ENCODE measurements around the gene GRHL3. TPM values are rescaled to one million over a fixed set of nuclear protein-coding genes. Genes with fewer than 3 reads are reported as not detected.
A peak's percentile ranks its signal among the peaks of the same experiment; 100 is the strongest.

GRHL3 gene
- total RNA-seq, 1 donor from 2014 or later, result not detected

- H3K4me1 Mint-ChIP-seq (ENCODE audit: low read depth), result peaks cover 23% of the 10 kb centered on the region
- intact Hi-C loops (cut with micrococcal nuclease), result no loop called here
Observed at GRCh38 chr1:24315391-24315790, 3.8 kb upstream of the GRHL3 start.

GRCh38 chr1:24316645-24317044, 2.5 kb upstream of the GRHL3 start:
- Mint-ChIP-seq H3K9me3 (no peaks in the 10 kb centered on the region), H3K27ac (no peak overlapping the region), H3K4me1 (ENCODE audit: low read depth) (peaks cover 35% of the 10 kb centered on the region), H3K4me3 (no peak overlapping the region), H3K27me3 (ENCODE audit: insufficient read depth) (peaks cover 79% of the 10 kb centered on the region), H3K36me3 (ENCODE audit: low read depth) (no peaks in the 10 kb centered on the region)
- no peak for DNase-seq (ENCODE audit: low spot score)
- intact Hi-C loops (cut with micrococcal nuclease), result no loop called here

More at GRCh38 chr1:24315391-24315790, 3.8 kb upstream of the GRHL3 start:
- DNase-seq (ENCODE audit: low spot score), result no peak
- peaks cover 72% of the 10 kb centered on the region for H3K27me3 Mint-ChIP-seq (ENCODE audit: insufficient read depth)
- H3K9me3 Mint-ChIP-seq, result no peaks in the 10 kb centered on the region
- H3K4me3 Mint-ChIP-seq, result no peak overlapping the region
- no peaks in the 10 kb centered on the region for H3K36me3 Mint-ChIP-seq (ENCODE audit: low read depth)
- no peak overlapping the region for H3K27ac Mint-ChIP-seq

- DNase-seq (ENCODE audit: low spot score), result no peak
- peaks cover 77% of the 10 kb centered on the region for H3K27me3 Mint-ChIP-seq (ENCODE audit: insufficient read depth)
- H3K27ac Mint-ChIP-seq, result no peak overlapping the region
- peaks cover 38% of the 10 kb centered on the region for H3K4me1 Mint-ChIP-seq (ENCODE audit: low read depth)
- no peak overlapping the region for H3K4me3 Mint-ChIP-seq
- H3K36me3 Mint-ChIP-seq (ENCODE audit: low read depth), result no peaks in the 10 kb centered on the region
- intact Hi-C loops (cut with micrococcal nuclease), result no loop called here
- no peaks in the 10 kb centered on the region for H3K9me3 Mint-ChIP-seq
Observed at GRCh38 chr1:24317081-24317480, 2.1 kb upstream of the GRHL3 start.

GRCh38 chr1:24317956-24318614, 1.1 kb upstream of the GRHL3 start:
- no peaks in the 10 kb centered on the region for H3K36me3 Mint-ChIP-seq (ENCODE audit: low read depth)
- intact Hi-C loops (cut with micrococcal nuclease), result no loop called here

GRCh38 chr1:24318615-24319311, 394 bp upstream of the GRHL3 start:
- intact Hi-C loops (cut with micrococcal nuclease), result no loop called here
- no peak overlapping the region for H3K27ac Mint-ChIP-seq
- H3K9me3 Mint-ChIP-seq, result no peaks in the 10 kb centered on the region
- no peaks in the 10 kb centered on the region for H3K36me3 Mint-ChIP-seq (ENCODE audit: low read depth)
- H3K27me3 Mint-ChIP-seq (ENCODE audit: insufficient read depth), result peaks cover 86% of the 10 kb centered on the region
- H3K4me3 Mint-ChIP-seq, result peak overlapping the region; percentile 2
- peaks cover 48% of the 10 kb centered on the region for H3K4me1 Mint-ChIP-seq (ENCODE audit: low read depth)
- DNase-seq (ENCODE audit: low spot score), result no peak

More at GRCh38 chr1:24317956-24318614, 1.1 kb upstream of the GRHL3 start:
- DNase-seq (ENCODE audit: low spot score), result no peak
- peak overlapping the region; percentile 2 for H3K4me3 Mint-ChIP-seq
- H3K9me3 Mint-ChIP-seq, result no peaks in the 10 kb centered on the region
- no peak overlapping the region for H3K27ac Mint-ChIP-seq
- peaks cover 47% of the 10 kb centered on the region for H3K4me1 Mint-ChIP-seq (ENCODE audit: low read depth)
- peaks cover 83% of the 10 kb centered on the region for H3K27me3 Mint-ChIP-seq (ENCODE audit: insufficient read depth)

GRCh38 chr1:24319962-24320361, 805 bp downstream of the GRHL3 start:
- intact Hi-C loops (cut with micrococcal nuclease), result loop anchor here (2.0 to 5.0 kb wide), 2 partner anchors 117 to 1587 kb away; partner anchors contain the start of gene STMN1
- H3K4me3 Mint-ChIP-seq, result no peak overlapping the region
- no peaks in the 10 kb centered on the region for H3K36me3 Mint-ChIP-seq (ENCODE audit: low read depth)
- H3K27me3 Mint-ChIP-seq (ENCODE audit: insufficient read depth), result peaks cover 93% of the 10 kb centered on the region
- no peak overlapping the region for H3K27ac Mint-ChIP-seq
- no peak for DNase-seq (ENCODE audit: low spot score)
- H3K4me1 Mint-ChIP-seq (ENCODE audit: low read depth), result peaks cover 48% of the 10 kb centered on the region
- no peaks in the 10 kb centered on the region for H3K9me3 Mint-ChIP-seq

- Mint-ChIP-seq H3K4me1 (ENCODE audit: low read depth) (peaks cover 48% of the 10 kb centered on the region), H3K9me3 (no peaks in the 10 kb centered on the region), H3K27ac (peak overlapping the region; percentile 44), H3K36me3 (ENCODE audit: low read depth) (no peaks in the 10 kb centered on the region), H3K4me3 (peak overlapping the region; percentile 42), H3K27me3 (ENCODE audit: insufficient read depth) (peaks cover 94% of the 10 kb centered on the region)
- intact Hi-C loops (cut with micrococcal nuclease), result loop anchor here (1.0 to 5.0 kb wide), 3 partner anchors 71 to 1586 kb away; partner anchors contain the start of gene STMN1
- no peak for DNase-seq (ENCODE audit: low spot score)
Observed at GRCh38 chr1:24321126-24321525, 2.0 kb downstream of the GRHL3 start.

GRCh38 chr1:24321697-24322469, 2.7 kb downstream of the GRHL3 start:
- H3K4me1 Mint-ChIP-seq (ENCODE audit: low read depth), result peaks cover 48% of the 10 kb centered on the region
- DNase-seq (ENCODE audit: low spot score), result peak; percentile 71
- H3K4me3 Mint-ChIP-seq, result peak overlapping the region; percentile 65
- intact Hi-C loops (cut with micrococcal nuclease), result loop anchor here (1.0 to 5.0 kb wide), 6 partner anchors 28 to 1585 kb away; partner anchors contain the start of gene STMN1
- H3K36me3 Mint-ChIP-seq (ENCODE audit: low read depth), result no peaks in the 10 kb centered on the region
- peaks cover 94% of the 10 kb centered on the region for H3K27me3 Mint-ChIP-seq (ENCODE audit: insufficient read depth)
- H3K27ac Mint-ChIP-seq, result peak overlapping the region; percentile 71
- H3K9me3 Mint-ChIP-seq, result no peaks in the 10 kb centered on the region

- Mint-ChIP-seq H3K36me3 (ENCODE audit: low read depth) (no peaks in the 10 kb centered on the region), H3K27ac (peak overlapping the region; percentile 71), H3K4me3 (peak overlapping the region; percentile 65), H3K27me3 (ENCODE audit: insufficient read depth) (peaks cover 94% of the 10 kb centered on the region), H3K9me3 (no peaks in the 10 kb centered on the region), H3K4me1 (ENCODE audit: low read depth) (peaks cover 48% of the 10 kb centered on the region)
- DNase-seq (ENCODE audit: low spot score), result no peak
- intact Hi-C loops (cut with micrococcal nuclease), result loop anchor here (1.0 to 5.0 kb wide), 4 partner anchors 28 to 1585 kb away; partner anchors contain the start of gene STMN1
Observed at GRCh38 chr1:24322470-24323177, 3.5 kb downstream of the GRHL3 start.

- Mint-ChIP-seq H3K4me1 (ENCODE audit: low read depth) (peaks cover 47% of the 10 kb centered on the region), H3K9me3 (no peaks in the 10 kb centered on the region), H3K27ac (no peak overlapping the region), H3K4me3 (no peak overlapping the region), H3K27me3 (ENCODE audit: insufficient read depth) (peaks cover 95% of the 10 kb centered on the region), H3K36me3 (ENCODE audit: low read depth) (no peaks in the 10 kb centered on the region)
- intact Hi-C loops (cut with micrococcal nuclease), result loop anchor here (5.0 kb wide), 1 partner anchor 1584 kb away; the partner anchor contains the start of gene STMN1
- no peak for DNase-seq (ENCODE audit: low spot score)
Observed at GRCh38 chr1:24323281-24323680, 4.1 kb downstream of the GRHL3 start.

- no peaks in the 10 kb centered on the region for H3K36me3 Mint-ChIP-seq (ENCODE audit: low read depth)
- intact Hi-C loops (cut with micrococcal nuclease), result loop anchor here (5.0 kb wide), 1 partner anchor 1582 kb away; the partner anchor contains the start of gene STMN1
- H3K27me3 Mint-ChIP-seq (ENCODE audit: insufficient read depth), result peaks cover 90% of the 10 kb centered on the region
- H3K9me3 Mint-ChIP-seq, result no peaks in the 10 kb centered on the region
- peaks cover 30% of the 10 kb centered on the region for H3K4me1 Mint-ChIP-seq (ENCODE audit: low read depth)
- DNase-seq (ENCODE audit: low spot score), result no peak
- H3K4me3 Mint-ChIP-seq, result no peak overlapping the region
- no peak overlapping the region for H3K27ac Mint-ChIP-seq
Observed at GRCh38 chr1:24324903-24325302, 5.7 kb downstream of the GRHL3 start.
